K562 (cell line): ENCODE results near the gene LUC7L. TPM values are rescaled to one million over a fixed set of nuclear protein-coding genes. Genes with fewer than 3 reads are reported as not detected.

Experiments
- ATF1 ChIP-seq, 2 experiments: fragments of 450-650 bp in 1 of 2; IDR thresholded peaks; 2 replicates each; pipeline ENCODE4 v1.6.1; 2016; ENCODE audit warnings: missing compliant biosample characterization in 1 of 2, missing genetic modification characterization in 1 of 2
- NR4A1 ChIP-seq, 2 experiments: fragments of 250-450 bp in 1 of 2; fragments of 450-650 bp in 1 of 2; sonication (Bioruptor Pico) in 1 of 2; IDR thresholded peaks; 2 replicates each; pipeline versions ENCODE4 v1.4.0 to v1.6.1; 2016 to 2020; ENCODE audit warnings: mild to moderate bottlenecking in 2 of 2, missing compliant biosample characterization in 1 of 2, missing genetic modification characterization in 1 of 2, moderate library complexity in 1 of 2
- POLR2H ChIP-seq: IDR thresholded peaks from 2 replicates; pipeline ENCODE4 v1.6.1; 2016; ENCODE audit warnings: missing genetic modification characterization, low read depth, mild to moderate bottlenecking, control low read depth, missing compliant biosample characterization, moderate library complexity
- ZNF212 ChIP-seq: fragments of 450-650 bp; formaldehyde crosslinking; IDR thresholded peaks from 2 replicates; pipeline ENCODE4 v1.4.0; 2020; ENCODE audit warnings: mild to moderate bottlenecking
- polyA plus RNA-seq, 8 experiments: library from polyadenylated mRNA; depleted of rRNA in 4 of 8; stranded (reverse) in 5 of 8; unstranded in 3 of 8; fragments of >200 nt; fragmentation: Nextera tagmentation in 2 of 8; fragmentation: Illumina TruSeq in 1 of 8; extraction: Ambion mirVana in 2 of 8; extraction: Trizol in 1 of 8; gene quantifications; 2 replicates each; pipeline versions ENCODE4 v1.2.1 to v1.2.3, GENCODE V29; 2011 to 2014; ENCODE audit warnings: inconsistent platforms in 1 of 8, missing spikeins in 1 of 8
- total RNA-seq, 7 experiments: library from RNA; depleted of rRNA in 6 of 7; stranded (reverse); fragments of >200 nt in 6 of 7; fragmentation: Illumina TruSeq in 2 of 7; extraction: Trizol in 2 of 7; gene quantifications; 2 replicates each; pipeline versions ENCODE4 v1.2.1 to v1.2.3, GENCODE V29; 2011 to 2021; ENCODE audit warnings: low replicate concordance in 1 of 7
- TF ChIP-seq, protein P1 (sequence below), 2 experiments: fragments of 200-800 bp in 1 of 2; sonication (Bioruptor generic) in 1 of 2; sonication (generic) in 1 of 2; formaldehyde crosslinking in 1 of 2; IDR thresholded peaks in 1 of 2; conservative IDR thresholded peaks in 1 of 2; 2 replicates each; pipeline versions ENCODE4 v1.5.0 to v1.6.1; 2016 to 2020; ENCODE audit warnings: missing compliant biosample characterization in 1 of 2, missing genetic modification characterization in 1 of 2, missing genetic modification reagents in 1 of 2

LUC7L gene
- total and polyA plus RNA-seq, 9 of the 15 experiments (the other 6 are each of a cell fraction or from before 2014, with no cell fraction given), result 1.7 to 93.3 (median 59.5) TPM

DNA sequence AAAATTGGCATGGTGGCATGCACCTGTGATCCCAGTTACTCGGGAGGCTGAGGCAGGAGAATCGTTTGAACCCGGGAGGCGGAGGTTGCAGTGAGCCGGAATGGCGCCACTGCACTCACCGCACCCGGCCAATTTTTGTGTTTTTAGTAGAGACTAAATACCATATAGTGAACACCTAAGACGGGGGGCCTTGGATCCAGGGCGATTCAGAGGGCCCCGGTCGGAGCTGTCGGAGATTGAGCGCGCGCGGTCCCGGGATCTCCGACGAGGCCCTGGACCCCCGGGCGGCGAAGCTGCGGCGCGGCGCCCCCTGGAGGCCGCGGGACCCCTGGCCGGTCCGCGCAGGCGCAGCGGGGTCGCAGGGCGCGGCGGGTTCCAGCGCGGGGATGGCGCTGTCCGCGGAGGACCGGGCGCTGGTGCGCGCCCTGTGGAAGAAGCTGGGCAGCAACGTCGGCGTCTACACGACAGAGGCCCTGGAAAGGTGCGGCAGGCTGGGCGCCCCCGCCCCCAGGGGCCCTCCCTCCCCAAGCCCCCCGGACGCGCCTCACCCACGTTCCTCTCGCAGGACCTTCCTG, 49.1 kb downstream of the LUC7L start, which contains the start of gene HBQ1 (continued):
- TF ChIP-seq NR4A1 (CRISPR knock-in tag; IDR thresholded peaks at IDR 0.05) (no peak), NR4A1 (tag; IDR thresholded peaks at IDR 0.05) (0 out of 2 replicates have a peak, but pooled peaks have one; percentile 47), POLR2H (tag) (no peak), ATF1 (CRISPR knock-in tag; IDR thresholded peaks at IDR 0.05) (no peak), ATF1 (tag; IDR thresholded peaks at IDR 0.05) (0 out of 2 replicates have a peak, but pooled peaks have one; percentile 32), ZNF212 (CRISPR knock-in tag) (no peak)
- TF ChIP-seq, protein P1, sequence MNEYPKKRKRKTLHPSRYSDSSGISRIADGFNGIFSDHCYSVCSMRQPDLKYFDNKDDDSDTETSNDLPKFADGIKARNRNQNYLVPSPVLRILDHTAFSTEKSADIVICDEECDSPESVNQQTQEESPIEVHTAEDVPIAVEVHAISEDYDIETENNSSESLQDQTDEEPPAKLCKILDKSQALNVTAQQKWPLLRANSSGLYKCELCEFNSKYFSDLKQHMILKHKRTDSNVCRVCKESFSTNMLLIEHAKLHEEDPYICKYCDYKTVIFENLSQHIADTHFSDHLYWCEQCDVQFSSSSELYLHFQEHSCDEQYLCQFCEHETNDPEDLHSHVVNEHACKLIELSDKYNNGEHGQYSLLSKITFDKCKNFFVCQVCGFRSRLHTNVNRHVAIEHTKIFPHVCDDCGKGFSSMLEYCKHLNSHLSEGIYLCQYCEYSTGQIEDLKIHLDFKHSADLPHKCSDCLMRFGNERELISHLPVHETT (CRISPR knock-in tag; conservative IDR thresholded peaks at IDR 0.05 in 1 of 2, IDR thresholded peaks at IDR 0.05 in 1 of 2), result peak in 1 of 2 experiments; percentile 23; a peak in 1 of 4 replicates
